Coronary artery (tissue), 2 donors: Measurements from ENCODE around the gene HTR1D.
"Not testable (repeated sequence)": the region's sequence is repeated elsewhere in the genome, so short reads cannot be mapped to it uniquely, and the experiment has no call there.

ENCODE experiments used
- DNase-seq: peaks from one replicate; pipeline ENCODE4 v3.0.0-alpha.2; 2017; ENCODE audit warnings: low spot score
- H3K27ac ChIP-seq, 2 donors: fragments of 200-600 bp; sonication (generic); one replicate each; pipeline ENCODE4 v1.5.1; 2016 to 2019
- H3K4me3 ChIP-seq: fragments of 200-600 bp; sonication (generic); 2 replicates; pipeline ENCODE4 v1.5.1; 2016; ENCODE audit warnings: mild to moderate bottlenecking, moderate library complexity
- TF ChIP-seq, protein P1 (sequence below): fragments of 200-600 bp; sonication (generic); IDR thresholded peaks from one replicate; pipeline ENCODE4 v1.5.1; 2019; ENCODE audit warnings: antibody characterized with exemption

HTR1D gene

DNA sequence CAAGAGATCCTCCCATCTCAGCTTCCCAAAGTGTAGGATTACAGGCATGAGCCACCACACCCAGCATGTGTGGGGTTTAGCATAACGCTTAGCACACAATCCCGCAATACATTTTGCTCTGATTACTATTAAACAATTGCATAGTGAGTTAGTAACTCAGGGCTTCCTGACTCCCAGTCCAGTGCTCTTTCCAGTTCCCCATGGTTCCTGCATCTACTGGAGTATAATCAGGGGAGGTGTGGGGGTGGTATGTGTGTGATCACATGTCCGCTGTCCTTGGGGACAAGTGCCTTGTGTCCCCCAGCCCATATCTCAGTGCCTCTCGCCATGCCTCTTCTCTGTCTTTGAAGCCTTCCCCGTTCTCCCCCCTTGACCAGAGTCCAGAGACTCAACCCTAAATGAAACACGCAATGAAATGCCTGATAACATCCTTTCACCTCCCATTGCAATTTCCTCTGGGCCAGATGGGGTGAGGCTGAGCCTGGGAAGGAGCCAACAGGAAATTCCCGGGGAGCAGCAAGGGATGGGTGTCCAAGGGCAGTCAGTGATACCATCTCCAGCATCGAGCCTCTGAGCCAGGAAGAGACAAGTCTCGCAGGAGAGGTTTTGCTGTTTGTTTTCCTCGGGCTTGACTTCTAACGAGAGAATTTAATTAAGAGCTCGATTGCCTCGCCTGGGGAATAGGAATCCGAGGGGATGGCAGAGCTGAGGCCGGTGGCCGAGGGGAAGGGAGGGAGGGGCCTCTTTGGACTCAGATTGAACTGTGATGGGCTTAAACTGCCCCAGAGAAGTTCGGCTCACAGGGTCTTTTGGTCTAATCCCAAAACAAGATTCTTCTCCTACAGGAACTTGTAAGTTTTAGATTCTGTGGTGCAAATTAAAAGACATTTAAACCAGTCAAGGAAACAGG, 7.7 kb upstream of the HTR1D start:
- DNase-seq = no peak
- TF ChIP-seq, protein P1, sequence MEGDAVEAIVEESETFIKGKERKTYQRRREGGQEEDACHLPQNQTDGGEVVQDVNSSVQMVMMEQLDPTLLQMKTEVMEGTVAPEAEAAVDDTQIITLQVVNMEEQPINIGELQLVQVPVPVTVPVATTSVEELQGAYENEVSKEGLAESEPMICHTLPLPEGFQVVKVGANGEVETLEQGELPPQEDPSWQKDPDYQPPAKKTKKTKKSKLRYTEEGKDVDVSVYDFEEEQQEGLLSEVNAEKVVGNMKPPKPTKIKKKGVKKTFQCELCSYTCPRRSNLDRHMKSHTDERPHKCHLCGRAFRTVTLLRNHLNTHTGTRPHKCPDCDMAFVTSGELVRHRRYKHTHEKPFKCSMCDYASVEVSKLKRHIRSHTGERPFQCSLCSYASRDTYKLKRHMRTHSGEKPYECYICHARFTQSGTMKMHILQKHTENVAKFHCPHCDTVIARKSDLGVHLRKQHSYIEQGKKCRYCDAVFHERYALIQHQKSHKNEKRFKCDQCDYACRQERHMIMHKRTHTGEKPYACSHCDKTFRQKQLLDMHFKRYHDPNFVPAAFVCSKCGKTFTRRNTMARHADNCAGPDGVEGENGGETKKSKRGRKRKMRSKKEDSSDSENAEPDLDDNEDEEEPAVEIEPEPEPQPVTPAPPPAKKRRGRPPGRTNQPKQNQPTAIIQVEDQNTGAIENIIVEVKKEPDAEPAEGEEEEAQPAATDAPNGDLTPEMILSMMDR = no peak
- no peak overlapping the region for H3K27ac ChIP-seq

DNA sequence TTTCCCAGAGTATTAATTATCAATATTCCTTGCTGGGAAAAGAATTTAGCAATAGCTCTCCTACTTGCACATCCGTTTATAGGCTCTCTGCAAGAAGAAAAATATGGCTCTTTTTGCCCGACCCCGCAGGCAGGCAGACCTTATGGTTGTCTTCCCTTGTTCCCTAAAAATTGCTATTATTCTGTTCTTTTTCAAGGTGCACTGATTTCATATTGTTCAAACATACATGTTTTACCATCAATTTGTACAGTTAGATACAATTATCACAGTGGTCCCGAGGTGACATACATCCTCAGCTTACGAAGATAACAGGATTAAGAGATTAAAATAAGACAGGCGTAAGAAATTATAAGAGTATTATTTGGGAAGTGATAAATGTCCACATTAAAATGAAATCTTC, 6.7 kb upstream of the HTR1D start:
- not testable (repeated sequence) for H3K4me3 ChIP-seq, H3K27ac ChIP-seq, DNase-seq

More for the DNA sequence above, 7.7 kb upstream of the HTR1D start:
- no peak overlapping the region for H3K4me3 ChIP-seq

DNA sequence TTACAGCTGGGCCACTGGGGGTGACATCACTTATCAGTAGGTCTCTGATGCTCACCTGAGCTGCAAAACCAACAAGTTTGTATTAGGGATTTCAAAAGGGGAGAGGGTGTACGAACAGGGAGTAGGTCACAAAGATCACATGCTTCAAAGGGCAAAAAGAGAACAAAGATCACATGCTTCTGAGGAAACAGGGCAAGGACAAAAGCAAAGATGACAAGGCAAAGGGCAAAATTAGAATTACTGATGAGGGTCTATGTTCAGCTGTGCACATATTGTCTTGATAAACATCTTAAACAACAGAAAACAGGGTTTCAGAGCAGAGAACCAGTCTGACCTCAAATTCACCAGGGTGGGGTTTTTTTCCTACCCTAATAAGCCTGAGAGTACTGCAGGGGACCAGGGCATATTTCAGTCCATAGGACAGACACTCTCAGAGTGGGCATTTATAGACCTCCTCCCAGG, 6.2 kb upstream of the HTR1D start:
- not testable (repeated sequence) for DNase-seq, H3K27ac ChIP-seq, H3K4me3 ChIP-seq

DNA sequence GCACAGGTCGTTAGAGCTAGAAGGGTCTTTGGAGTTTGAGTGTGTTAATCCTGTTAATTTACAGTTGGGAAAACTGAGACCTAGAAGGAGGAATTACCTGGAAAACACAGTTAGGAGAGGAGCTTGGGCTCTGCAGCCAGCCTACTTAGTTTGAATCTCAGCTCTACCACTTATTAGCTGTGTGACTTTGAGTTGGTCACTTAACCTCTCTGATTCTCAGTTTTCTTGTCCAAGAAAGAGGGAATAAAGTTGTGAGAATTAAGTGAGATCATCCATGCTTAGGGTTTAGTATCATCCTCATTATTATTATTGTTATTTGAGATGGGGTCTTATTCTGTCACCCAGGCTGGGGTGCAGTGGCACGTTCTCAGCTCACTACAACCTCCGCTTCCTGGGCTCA, 5.4 kb upstream of the HTR1D start:
- no peak for DNase-seq
- Histone ChIP-seq H3K27ac (no peak overlapping the region), H3K4me3 (no peak overlapping the region)
- TF ChIP-seq, protein P1 = no peak

DNA sequence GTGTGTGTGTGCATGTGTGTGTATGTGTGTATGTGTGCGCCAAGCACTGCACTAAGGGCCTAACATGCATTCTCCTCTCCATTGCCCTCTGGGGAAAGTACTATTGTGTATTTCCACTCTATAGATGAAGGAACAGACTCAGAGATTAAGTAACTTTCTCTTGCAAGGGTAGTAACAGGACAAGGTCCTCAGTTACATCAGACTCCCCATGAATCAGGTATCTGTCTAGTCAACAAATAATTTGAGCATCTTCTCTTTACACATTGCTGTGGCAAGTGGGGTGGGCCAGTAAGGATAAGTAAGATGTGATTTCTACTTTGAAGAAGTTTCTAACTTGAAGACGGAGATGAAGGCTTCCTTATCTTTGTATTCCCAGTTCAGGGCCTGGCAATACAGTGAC, 5.0 kb upstream of the HTR1D start:
- Histone ChIP-seq H3K4me3 (no peak overlapping the region), H3K27ac (no peak overlapping the region)
- no peak for DNase-seq
- TF ChIP-seq, protein P1 = no peak

DNA sequence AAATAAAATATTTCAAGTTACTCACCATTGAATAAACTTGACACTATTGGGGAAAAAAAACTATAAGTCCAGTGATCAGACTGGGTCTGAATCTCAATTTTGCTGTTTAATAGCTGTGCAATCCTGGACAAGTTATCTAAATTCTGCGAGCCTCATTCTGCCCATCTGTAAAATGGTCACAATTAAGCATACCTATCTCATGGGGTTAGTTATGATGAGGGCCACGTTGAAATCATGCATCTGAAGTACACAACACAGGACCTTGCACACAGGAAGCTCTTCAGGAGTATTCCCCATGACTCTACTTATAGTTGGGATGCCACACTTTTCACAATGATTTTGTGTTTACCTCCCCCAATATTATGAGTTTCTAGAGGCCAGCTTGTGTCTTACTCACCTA, 3.8 kb upstream of the HTR1D start:
- no peak overlapping the region for H3K27ac ChIP-seq
- DNase-seq = no peak
- H3K4me3 ChIP-seq = no peak overlapping the region
- TF ChIP-seq, protein P1 = no peak

DNA sequence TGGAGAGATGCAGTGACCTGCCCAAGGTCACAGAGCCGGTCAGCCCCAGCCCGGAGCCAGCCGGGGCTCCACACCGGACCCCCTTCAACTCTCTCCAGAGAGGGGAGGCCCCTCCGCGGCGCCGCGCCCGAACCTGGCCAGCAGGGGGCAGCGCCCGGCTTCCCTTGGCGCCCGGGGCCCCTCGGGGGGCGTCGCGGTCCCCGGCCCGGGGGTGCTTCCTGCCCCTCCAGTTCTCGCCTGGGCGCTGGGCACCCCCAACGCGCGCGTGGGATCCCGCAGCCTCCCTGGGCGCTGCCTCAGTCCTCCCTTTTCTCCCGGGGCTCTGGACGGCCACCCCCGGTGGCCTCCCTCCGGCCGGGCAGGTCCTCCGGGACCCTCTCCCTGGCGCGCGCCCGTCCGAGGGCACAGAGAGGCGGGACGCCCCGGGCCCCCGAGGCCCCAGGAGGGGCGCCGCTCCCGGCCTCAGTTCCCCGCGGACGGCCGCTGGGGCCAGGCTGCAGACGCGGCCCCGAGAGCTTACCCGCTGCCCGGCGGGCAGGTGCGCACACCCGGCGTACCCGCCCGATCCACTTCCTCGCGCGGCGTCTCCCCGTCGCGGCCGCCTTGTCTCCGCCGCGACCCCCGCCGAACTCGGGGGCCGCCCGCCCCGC, 406 bp downstream of the HTR1D start:
- no peak overlapping the region for H3K27ac ChIP-seq
- TF ChIP-seq, protein P1 = no peak
- peak overlapping the region; percentile 68 for H3K4me3 ChIP-seq
- no peak for DNase-seq
